SK-N-SH treated with all-trans-retinoic acid at 6 μM for 48 hours (cell line): ENCODE results near the gene ANK3.

Experiments
- ATAC-seq: fragments of 200-7000 bp; cut with Tn5 transposase; 3 replicates; pipeline ENCODE4 v1.9.1; 2020; ENCODE audit warnings: mild to moderate bottlenecking, moderate library complexity
- BACH2 ChIP-seq: fragments of 250-450 bp; sonication (Bioruptor Pico); IDR thresholded peaks from 2 replicates; pipeline ENCODE4 v1.9.0; 2021; ENCODE audit warnings: mild to moderate bottlenecking, borderline replicate concordance
- CREB5 ChIP-seq: fragments of 250-450 bp; sonication (Bioruptor Pico); IDR thresholded peaks from 2 replicates; pipeline ENCODE4 v1.5.1; 2020; ENCODE audit warnings: low read depth, mild to moderate bottlenecking, moderate library complexity
- ESRRG ChIP-seq: fragments of 250-450 bp; sonication (Bioruptor Pico); IDR thresholded peaks from 2 replicates; pipeline ENCODE4 v1.6.1; 2021; ENCODE audit warnings: mild to moderate bottlenecking
- GLIS3 ChIP-seq: fragments of 250-450 bp; sonication (Bioruptor Pico); IDR thresholded peaks from 2 replicates; pipeline ENCODE4 v1.5.0; 2020; ENCODE audit warnings: mild to moderate bottlenecking, moderate library complexity
- ISL1 ChIP-seq: fragments of 250-450 bp; sonication (Bioruptor Pico); IDR thresholded peaks from 2 replicates; pipeline ENCODE4 v2.1.2; 2022; ENCODE audit warnings: mild to moderate bottlenecking, moderate library complexity
- OSR1 ChIP-seq: fragments of 250-450 bp; sonication (Bioruptor Pico); IDR thresholded peaks from 2 replicates; pipeline ENCODE4 v1.8.0; 2022; ENCODE audit warnings: moderate library complexity, mild to moderate bottlenecking, inconsistent platforms
- PATZ1 ChIP-seq: fragments of 250-450 bp; sonication (Bioruptor Pico); IDR thresholded peaks from 2 replicates; pipeline ENCODE4 v1.8.0; 2020; ENCODE audit warnings: mild to moderate bottlenecking, moderate library complexity, borderline replicate concordance
- PPARA ChIP-seq: fragments of 250-450 bp; sonication (Bioruptor Pico); IDR thresholded peaks from 2 replicates; pipeline ENCODE4 v1.5.0; 2020; ENCODE audit warnings: mild to moderate bottlenecking, borderline replicate concordance
- RARB ChIP-seq: fragments of 250-450 bp; sonication (Bioruptor Pico); IDR thresholded peaks from 2 replicates; pipeline ENCODE4 v1.8.0; 2021; ENCODE audit warnings: mild to moderate bottlenecking, moderate library complexity
- TCF4 ChIP-seq: fragments of 250-450 bp; sonication (Bioruptor Pico); IDR thresholded peaks from 2 replicates; pipeline ENCODE4 v1.8.0; 2021; ENCODE audit warnings: mild to moderate bottlenecking, moderate library complexity, borderline replicate concordance
- TOX ChIP-seq: fragments of 250-450 bp; sonication (Bioruptor Pico); IDR thresholded peaks from 2 replicates; pipeline ENCODE4 v1.8.0; 2021; ENCODE audit warnings: mild to moderate bottlenecking, moderate library complexity, borderline replicate concordance
- ZC3H10 ChIP-seq: fragments of 250-450 bp; sonication (Bioruptor Pico); IDR thresholded peaks from 2 replicates; pipeline ENCODE4 v1.5.1; 2021; ENCODE audit warnings: mild to moderate bottlenecking, moderate library complexity
- ZFP30 ChIP-seq: fragments of 450-650 bp; formaldehyde crosslinking; IDR thresholded peaks from 2 replicates; pipeline ENCODE4 v1.5.0; 2022; ENCODE audit warnings: mild to moderate bottlenecking, moderate library complexity
- ZNF565 ChIP-seq: fragments of 450-650 bp; formaldehyde crosslinking; conservative IDR thresholded peaks from 2 replicates; pipeline ENCODE4 v1.5.0; 2020; ENCODE audit warnings: low read depth, mild to moderate bottlenecking, moderate library complexity
- ZNF70 ChIP-seq: fragments of 450-650 bp; formaldehyde crosslinking; IDR thresholded peaks from 2 replicates; pipeline ENCODE4 v1.5.0; 2020; ENCODE audit warnings: mild to moderate bottlenecking, moderate library complexity
- TF ChIP-seq, protein P1 (sequence below): fragments of 250-450 bp; sonication (Bioruptor Pico); IDR thresholded peaks from 2 replicates; pipeline ENCODE4 v1.5.0; 2020; ENCODE audit warnings: mild to moderate bottlenecking, moderate library complexity
- TF ChIP-seq, protein P2 (sequence below): fragments of 250-450 bp; sonication (Bioruptor Pico); IDR thresholded peaks from 2 replicates; pipeline ENCODE4 v1.8.0; 2021; ENCODE audit warnings: low read depth, mild to moderate bottlenecking, moderate library complexity, borderline replicate concordance

ANK3 gene

DNA sequence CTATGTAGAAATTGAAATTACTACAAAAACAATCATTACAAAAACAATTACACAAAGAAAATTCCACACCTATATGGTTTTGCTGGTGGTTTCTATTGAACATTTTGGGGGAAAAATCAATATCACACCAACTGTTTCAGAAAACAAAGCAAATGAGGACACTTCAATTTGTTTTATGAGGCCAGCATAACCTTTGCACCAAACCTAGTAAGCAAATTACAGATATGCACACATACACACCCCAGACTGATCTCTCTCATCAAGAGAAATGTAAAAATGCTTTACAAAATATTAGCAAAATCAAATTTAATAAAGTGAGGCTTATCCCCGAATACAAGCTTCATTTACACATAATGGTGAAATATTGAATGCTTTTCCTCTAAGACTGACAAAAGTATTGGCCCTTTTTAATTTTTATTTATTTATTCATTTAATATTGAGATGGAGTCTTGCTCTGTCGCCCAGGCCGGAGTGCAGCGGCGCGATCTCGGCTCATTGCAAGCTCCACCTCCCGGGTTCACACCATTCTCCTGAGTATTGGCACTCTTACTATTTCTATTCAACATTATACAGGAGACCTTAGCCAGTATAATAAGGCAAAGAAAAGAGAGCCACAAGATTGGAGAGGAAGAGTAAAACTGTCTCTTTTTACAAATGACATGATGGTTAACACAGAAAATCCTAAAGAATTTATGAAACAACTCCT, 13.6 kb upstream of the ANK3 start:
- no peak for ATAC-seq
- TF ChIP-seq GLIS3 (no peak), PATZ1 (no peak), ZC3H10 (no peak), CREB5 (CRISPR knock-in tag) (no peak), OSR1 (CRISPR knock-in tag) (no peak)
- TF ChIP-seq, protein P1, sequence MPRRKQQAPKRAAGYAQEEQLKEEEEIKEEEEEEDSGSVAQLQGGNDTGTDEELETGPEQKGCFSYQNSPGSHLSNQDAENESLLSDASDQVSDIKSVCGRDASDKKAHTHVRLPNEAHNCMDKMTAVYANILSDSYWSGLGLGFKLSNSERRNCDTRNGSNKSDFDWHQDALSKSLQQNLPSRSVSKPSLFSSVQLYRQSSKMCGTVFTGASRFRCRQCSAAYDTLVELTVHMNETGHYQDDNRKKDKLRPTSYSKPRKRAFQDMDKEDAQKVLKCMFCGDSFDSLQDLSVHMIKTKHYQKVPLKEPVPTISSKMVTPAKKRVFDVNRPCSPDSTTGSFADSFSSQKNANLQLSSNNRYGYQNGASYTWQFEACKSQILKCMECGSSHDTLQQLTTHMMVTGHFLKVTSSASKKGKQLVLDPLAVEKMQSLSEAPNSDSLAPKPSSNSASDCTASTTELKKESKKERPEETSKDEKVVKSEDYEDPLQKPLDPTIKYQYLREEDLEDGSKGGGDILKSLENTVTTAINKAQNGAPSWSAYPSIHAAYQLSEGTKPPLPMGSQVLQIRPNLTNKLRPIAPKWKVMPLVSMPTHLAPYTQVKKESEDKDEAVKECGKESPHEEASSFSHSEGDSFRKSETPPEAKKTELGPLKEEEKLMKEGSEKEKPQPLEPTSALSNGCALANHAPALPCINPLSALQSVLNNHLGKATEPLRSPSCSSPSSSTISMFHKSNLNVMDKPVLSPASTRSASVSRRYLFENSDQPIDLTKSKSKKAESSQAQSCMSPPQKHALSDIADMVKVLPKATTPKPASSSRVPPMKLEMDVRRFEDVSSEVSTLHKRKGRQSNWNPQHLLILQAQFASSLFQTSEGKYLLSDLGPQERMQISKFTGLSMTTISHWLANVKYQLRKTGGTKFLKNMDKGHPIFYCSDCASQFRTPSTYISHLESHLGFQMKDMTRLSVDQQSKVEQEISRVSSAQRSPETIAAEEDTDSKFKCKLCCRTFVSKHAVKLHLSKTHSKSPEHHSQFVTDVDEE (CRISPR knock-in tag): no peak

DNA sequence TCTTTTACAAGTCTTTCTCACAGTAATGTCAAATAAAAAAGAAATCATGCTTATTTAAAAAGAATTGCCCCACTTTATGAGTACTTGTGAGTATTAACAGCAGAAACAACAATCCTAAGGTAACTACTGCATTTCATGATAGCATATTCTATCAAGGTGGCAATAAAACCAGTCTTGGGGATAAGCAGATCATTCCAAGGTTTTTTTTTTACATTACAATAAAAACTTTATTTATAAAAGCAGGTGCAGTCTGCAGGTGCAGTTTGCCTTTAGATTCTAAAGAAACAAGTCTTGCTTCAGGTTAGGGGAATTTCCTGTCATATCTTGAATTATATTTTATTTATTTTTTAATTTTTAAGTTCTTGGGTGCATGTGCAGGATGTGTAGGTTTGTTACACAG, 10.7 kb upstream of the ANK3 start:
- TF ChIP-seq, protein P1 (CRISPR knock-in tag): no peak
- no peak for TF ChIP-seq ZFP30 (CRISPR knock-in tag)
- no peak for TF ChIP-seq ZC3H10
- TF ChIP-seq RARB (CRISPR knock-in tag): no peak
- TF ChIP-seq, protein P2, sequence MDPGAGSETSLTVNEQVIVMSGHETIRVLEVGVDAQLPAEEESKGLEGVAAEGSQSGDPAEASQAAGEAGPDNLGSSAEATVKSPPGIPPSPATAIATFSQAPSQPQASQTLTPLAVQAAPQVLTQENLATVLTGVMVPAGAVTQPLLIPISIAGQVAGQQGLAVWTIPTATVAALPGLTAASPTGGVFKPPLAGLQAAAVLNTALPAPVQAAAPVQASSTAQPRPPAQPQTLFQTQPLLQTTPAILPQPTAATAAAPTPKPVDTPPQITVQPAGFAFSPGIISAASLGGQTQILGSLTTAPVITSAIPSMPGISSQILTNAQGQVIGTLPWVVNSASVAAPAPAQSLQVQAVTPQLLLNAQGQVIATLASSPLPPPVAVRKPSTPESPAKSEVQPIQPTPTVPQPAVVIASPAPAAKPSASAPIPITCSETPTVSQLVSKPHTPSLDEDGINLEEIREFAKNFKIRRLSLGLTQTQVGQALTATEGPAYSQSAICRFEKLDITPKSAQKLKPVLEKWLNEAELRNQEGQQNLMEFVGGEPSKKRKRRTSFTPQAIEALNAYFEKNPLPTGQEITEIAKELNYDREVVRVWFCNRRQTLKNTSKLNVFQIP: no peak
- TF ChIP-seq PATZ1: no peak
- TF ChIP-seq, all 23 proteins: peak for 0
- ATAC-seq: no peak

GRCh38 chr10:60399328-60399727, 9.7 kb upstream of the ANK3 start:
- TF ChIP-seq TOX (CRISPR knock-in tag) (no peak), GLIS3 (no peak), ZNF70 (CRISPR knock-in tag) (no peak), ISL1 (no peak), BACH2 (CRISPR knock-in tag) (no peak), TCF4 (no peak)
- TF ChIP-seq, all 23 proteins: peak for 0
- ATAC-seq: no peak

GRCh38 chr10:60397792-60398191, 8.1 kb upstream of the ANK3 start:
- ATAC-seq: peak; percentile 53
- no peak for TF ChIP-seq PPARA (CRISPR knock-in tag)
- no peak for TF ChIP-seq ESRRG
- no peak for TF ChIP-seq BACH2 (CRISPR knock-in tag)
- TF ChIP-seq ZNF565 (CRISPR knock-in tag): no peak
- TF ChIP-seq, all 23 proteins: peak for 0
